ENCODE measurements around the gene OR8B8.
"Not testable (repeated sequence)": the region's sequence is repeated elsewhere in the genome, so short reads cannot be mapped to it uniquely, and the experiment has no call there.

The OR8B8 gene

GRCh38 chr11:124445646-124446150, at the start of gene OR8B8:
Gene OR8B8 (minus strand): TSS chr11:124445696. CDS start chr11:124441085, 4,611 bp downstream.
- no peak for DNase-seq (ENCODE audit: low read depth in 4 of 4, low spot score in 1 of 4)

GRCh38 chr11:124493016-124493655, 47.6 kb upstream of the OR8B8 start:
- no peak for DNase-seq (ENCODE audit: low read depth in 4 of 4, low spot score in 1 of 4)

- DNase-seq (ENCODE audit: low read depth in 4 of 4, low spot score in 1 of 4) = no peak
Observed at GRCh38 chr11:124483422-124483821, 37.9 kb upstream of the OR8B8 start.

- DNase-seq (ENCODE audit: low read depth in 4 of 4, low spot score in 1 of 4) = no peak
Observed at GRCh38 chr11:124482362-124483147, 37.1 kb upstream of the OR8B8 start.

GRCh38 chr11:124481365-124482323, 36.1 kb upstream of the OR8B8 start:
- DNase-seq (ENCODE audit: low read depth in 4 of 4, low spot score in 1 of 4) = no peak

- DNase-seq (ENCODE audit: low read depth in 4 of 4, low spot score in 1 of 4) = no peak
Observed at GRCh38 chr11:124479561-124479960, 34.1 kb upstream of the OR8B8 start.

GRCh38 chr11:124475265-124475664, 29.8 kb upstream of the OR8B8 start:
- DNase-seq (ENCODE audit: low read depth in 4 of 4, low spot score in 1 of 4) = no peak

GRCh38 chr11:124474779-124475178, 29.3 kb upstream of the OR8B8 start:
- DNase-seq (ENCODE audit: low read depth in 4 of 4, low spot score in 1 of 4) = no peak

- no peak for DNase-seq (ENCODE audit: low read depth in 4 of 4, low spot score in 1 of 4)
Observed at GRCh38 chr11:124474079-124474478, 28.6 kb upstream of the OR8B8 start.

GRCh38 chr11:124473476-124473875, 28.0 kb upstream of the OR8B8 start:
- no peak for DNase-seq (ENCODE audit: low read depth in 4 of 4, low spot score in 1 of 4)

GRCh38 chr11:124470561-124471227, 25.2 kb upstream of the OR8B8 start:
- DNase-seq (ENCODE audit: low read depth in 4 of 4, low spot score in 1 of 4) = no peak

- no peak for DNase-seq (ENCODE audit: low read depth in 4 of 4, low spot score in 1 of 4)
Observed at GRCh38 chr11:124467381-124467927, 22.0 kb upstream of the OR8B8 start.

- no peak for DNase-seq (ENCODE audit: low read depth in 4 of 4, low spot score in 1 of 4)
Observed at GRCh38 chr11:124465368-124465767, 19.9 kb upstream of the OR8B8 start.

GRCh38 chr11:124463990-124464389, 18.5 kb upstream of the OR8B8 start:
- DNase-seq (ENCODE audit: low read depth in 4 of 4, low spot score in 1 of 4) = no peak

GRCh38 chr11:124463324-124463723, 17.8 kb upstream of the OR8B8 start:
- no peak for DNase-seq (ENCODE audit: low read depth in 4 of 4, low spot score in 1 of 4)

GRCh38 chr11:124460459-124460858, 15.0 kb upstream of the OR8B8 start:
- DNase-seq (ENCODE audit: low read depth in 4 of 4, low spot score in 1 of 4) = no peak

- not testable (repeated sequence) for DNase-seq (ENCODE audit: low read depth in 4 of 4, low spot score in 1 of 4)
Observed at GRCh38 chr11:124459379-124459778, 13.9 kb upstream of the OR8B8 start.

- no peak for DNase-seq (ENCODE audit: low read depth in 4 of 4, low spot score in 1 of 4)
Observed at GRCh38 chr11:124454552-124454951, 9.1 kb upstream of the OR8B8 start.

- no peak for DNase-seq (ENCODE audit: low read depth in 4 of 4, low spot score in 1 of 4)
Observed at GRCh38 chr11:124446916-124447315, 1.4 kb upstream of the OR8B8 start.

GRCh38 chr11:124442847-124443246, 2.6 kb downstream of the OR8B8 start:
- DNase-seq (ENCODE audit: low read depth in 4 of 4, low spot score in 1 of 4) = no peak
